OCI-M2 (cell line): ENCODE results near the gene MEGF9.

Experiments used
- DNase-seq: peaks from one replicate; lab custom pipeline; 2025; ENCODE audit not compliant: unreplicated experiment; lab: John Stamatoyannopoulos, UW

The MEGF9 gene

GRCh38 chr9:120733190-120733589 is 18.9 kb upstream of the MEGF9 start:
- no peak for DNase-seq

- no peak for DNase-seq
These were observed 16.6 kb upstream of the MEGF9 start for GRCh38 chr9:120730654-120731514.

GRCh38 chr9:120729791-120730241 is 15.5 kb upstream of the MEGF9 start:
- no peak for DNase-seq

- DNase-seq: no peak
These were observed 12.2 kb upstream of the MEGF9 start for GRCh38 chr9:120726484-120726883.

GRCh38 chr9:120725907-120726306 is 11.6 kb upstream of the MEGF9 start:
- DNase-seq: no peak

GRCh38 chr9:120724757-120725400 is 10.6 kb upstream of the MEGF9 start:
- no peak for DNase-seq

- DNase-seq: no peak
These were observed 9.3 kb upstream of the MEGF9 start for GRCh38 chr9:120723565-120723964.

- no peak for DNase-seq
These were observed 6.1 kb upstream of the MEGF9 start for GRCh38 chr9:120720404-120720803.

GRCh38 chr9:120718316-120718715 is 4.0 kb upstream of the MEGF9 start:
- DNase-seq: no peak

- DNase-seq: no peak
These were observed 2.9 kb upstream of the MEGF9 start for GRCh38 chr9:120717176-120717575.

GRCh38 chr9:120716483-120716882 is 2.2 kb upstream of the MEGF9 start:
- no peak for DNase-seq

GRCh38 chr9:120715389-120715924 is 1.2 kb upstream of the MEGF9 start:
- DNase-seq: no peak

GRCh38 chr9:120714846-120715388 is 647 bp upstream of the MEGF9 start:
- no peak for DNase-seq

- no peak for DNase-seq
These were observed 798 bp downstream of the MEGF9 start for GRCh38 chr9:120713257-120714087.

- no peak for DNase-seq
These were observed 1.7 kb downstream of the MEGF9 start for GRCh38 chr9:120712539-120713031.

GRCh38 chr9:120711841-120712538 is 2.3 kb downstream of the MEGF9 start:
- DNase-seq: no peak

GRCh38 chr9:120711354-120711753 is 2.9 kb downstream of the MEGF9 start:
- no peak for DNase-seq

GRCh38 chr9:120710110-120710981 is 3.9 kb downstream of the MEGF9 start:
- DNase-seq: no peak

GRCh38 chr9:120708526-120709224 is 5.6 kb downstream of the MEGF9 start:
- no peak for DNase-seq
